Left lung (tissue), 10 donors: ENCODE data around the gene TMEM39B. TPM values are rescaled to one million over a fixed set of nuclear protein-coding genes. Genes with fewer than 3 reads are reported as not detected.
"Not testable (repeated sequence)": the region's sequence is repeated elsewhere in the genome, so short reads cannot be mapped to it uniquely, and the experiment has no call there.

Source experiments
- ATAC-seq: fragments of 200-7000 bp; cut with Tn5 transposase; one replicate; pipeline ENCODE4 v1.9.1; 2020; ENCODE audit warnings: moderate library complexity
- DNase-seq, 4 donors: peaks; one replicate each; pipeline ENCODE4 v3.0.0-alpha.2; 2013 to 2020
- H3K27ac ChIP-seq, 2 donors: fragments of 200-600 bp; sonication (generic) in 1 of 2; one replicate each; pipeline versions ENCODE4 v1.5.0 to v1.8.0; 2020 to 2021
- H3K27me3 ChIP-seq, 2 donors: fragments of 200-600 bp; sonication (generic) in 1 of 2; one replicate each; pipeline versions ENCODE4 v1.5.0 to v1.8.0; 2020 to 2021
- H3K36me3 ChIP-seq, 2 donors: fragments of 200-600 bp; sonication (generic) in 1 of 2; one replicate each; pipeline versions ENCODE4 v1.5.0 to v1.8.0; 2020 to 2021
- H3K4me1 ChIP-seq, 2 donors: fragments of 200-600 bp; one replicate each; pipeline ENCODE4 v1.8.0; 2021
- H3K4me3 ChIP-seq, 2 donors: fragments of 200-600 bp; sonication (generic) in 1 of 2; one replicate each; pipeline versions ENCODE4 v1.5.0 to v1.8.0; 2020 to 2021; ENCODE audit warnings: mild to moderate bottlenecking in 1 of 2
- H3K9me3 ChIP-seq, 2 donors: fragments of 200-600 bp; sonication (generic) in 1 of 2; one replicate each; pipeline versions ENCODE4 v1.5.0 to v1.8.0; 2020 to 2021
- intact Hi-C, 2 donors: fragments of 100-400 bp; cut with DNase I; formaldehyde crosslinking; loops; one replicate each; pipeline versions ENCODE4 v1.11.2 to v1.14.2; 2022
- polyA plus RNA-seq, 6 donors: library from polyadenylated mRNA; unstranded; fragments of 120-200 nt; gene quantifications; one replicate each; pipeline ENCODE4 v1.2.1, GENCODE V29; 2013; ENCODE audit not compliant: insufficient read length in 6 of 6
- total RNA-seq, 2 donors: library from RNA; stranded (reverse); fragmentation: NEBNext Ultra II Directional; extraction: Animal tissue kit (Norgen Biotek cat#: 25700); gene quantifications; one replicate each; pipeline ENCODE4 v1.2.1, GENCODE V29; 2021
- TF ChIP-seq, protein P1 (sequence below), 2 donors: fragments of 200-600 bp; sonication (generic) in 1 of 2; IDR thresholded peaks; one replicate each; pipeline versions ENCODE4 v1.5.0 to v1.8.0; 2021; ENCODE audit warnings: antibody characterized with exemption in 2 of 2
- donor health status: DM: no; HTN: yes; CAD: no.
- donor health status: DM: no; HTN: no; CAD: no.

Gene TMEM39B
- total and polyA plus RNA-seq, 8 donors: 16.5 to 26.4 (median 23.9) TPM

DNA sequence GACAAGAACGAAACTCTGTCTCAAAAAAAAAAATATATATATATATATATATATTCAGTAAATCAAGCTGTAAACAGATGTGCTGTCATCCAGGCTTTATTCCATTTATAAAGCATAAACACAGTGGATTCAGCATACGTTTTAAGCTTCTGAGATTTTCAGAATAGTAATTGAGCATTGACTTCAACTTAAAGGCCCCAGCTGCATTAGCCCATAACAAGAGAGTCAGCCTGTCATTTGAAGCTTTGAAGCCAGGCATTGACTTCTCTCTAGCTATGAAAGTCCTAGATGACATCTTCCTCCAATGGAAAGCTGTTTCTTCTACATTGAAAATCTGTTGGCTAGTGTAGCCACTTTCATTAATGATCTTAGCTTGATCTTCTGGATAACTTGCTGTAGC, 41.7 kb downstream of the TMEM39B start:
- no peak for ATAC-seq
- Histone ChIP-seq H3K4me1 (peaks cover 9 to 58% of the 10 kb centered on the region in 2 donors), H3K9me3 (no peaks in the 10 kb centered on the region), H3K27me3 (no peaks in the 10 kb centered on the region), H3K4me3 (no peak overlapping the region), H3K36me3 (no peaks in the 10 kb centered on the region), H3K27ac (no peak overlapping the region)
- no peak for DNase-seq
- intact Hi-C loops: no loop called here
- TF ChIP-seq, protein P1, sequence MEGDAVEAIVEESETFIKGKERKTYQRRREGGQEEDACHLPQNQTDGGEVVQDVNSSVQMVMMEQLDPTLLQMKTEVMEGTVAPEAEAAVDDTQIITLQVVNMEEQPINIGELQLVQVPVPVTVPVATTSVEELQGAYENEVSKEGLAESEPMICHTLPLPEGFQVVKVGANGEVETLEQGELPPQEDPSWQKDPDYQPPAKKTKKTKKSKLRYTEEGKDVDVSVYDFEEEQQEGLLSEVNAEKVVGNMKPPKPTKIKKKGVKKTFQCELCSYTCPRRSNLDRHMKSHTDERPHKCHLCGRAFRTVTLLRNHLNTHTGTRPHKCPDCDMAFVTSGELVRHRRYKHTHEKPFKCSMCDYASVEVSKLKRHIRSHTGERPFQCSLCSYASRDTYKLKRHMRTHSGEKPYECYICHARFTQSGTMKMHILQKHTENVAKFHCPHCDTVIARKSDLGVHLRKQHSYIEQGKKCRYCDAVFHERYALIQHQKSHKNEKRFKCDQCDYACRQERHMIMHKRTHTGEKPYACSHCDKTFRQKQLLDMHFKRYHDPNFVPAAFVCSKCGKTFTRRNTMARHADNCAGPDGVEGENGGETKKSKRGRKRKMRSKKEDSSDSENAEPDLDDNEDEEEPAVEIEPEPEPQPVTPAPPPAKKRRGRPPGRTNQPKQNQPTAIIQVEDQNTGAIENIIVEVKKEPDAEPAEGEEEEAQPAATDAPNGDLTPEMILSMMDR (IDR thresholded peaks at IDR 0.05): no peak

DNA sequence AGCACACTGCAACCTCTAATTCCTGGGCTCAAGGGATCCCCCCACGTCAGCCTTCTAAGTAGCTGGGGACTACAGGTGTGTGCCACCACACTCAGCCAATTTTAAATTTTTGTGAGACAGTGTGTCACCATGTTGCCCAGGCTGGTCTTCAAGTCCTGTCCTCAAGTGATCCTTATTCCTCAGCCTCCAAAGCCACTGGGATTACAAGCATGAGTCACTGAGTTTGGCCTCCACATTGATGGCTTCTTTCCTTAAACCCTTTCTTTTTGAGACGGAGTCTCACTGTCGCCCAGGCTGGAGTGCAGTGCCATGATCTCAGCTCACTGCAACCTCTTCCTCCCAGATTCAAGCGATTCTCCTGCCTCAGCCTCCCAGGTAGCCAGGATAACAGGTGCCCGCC, 42.8 kb downstream of the TMEM39B start:
- Histone ChIP-seq H3K4me3 (no peak overlapping the region), H3K4me1 (peaks cover 0 to 49% of the 10 kb centered on the region in 2 donors), H3K27ac (no peak overlapping the region), H3K27me3 (no peaks in the 10 kb centered on the region), H3K9me3 (no peaks in the 10 kb centered on the region), H3K36me3 (no peaks in the 10 kb centered on the region)
- ATAC-seq: no peak
- TF ChIP-seq, protein P1 (IDR thresholded peaks at IDR 0.05): no peak
- intact Hi-C loops: no loop called here
- no peak for DNase-seq

DNA sequence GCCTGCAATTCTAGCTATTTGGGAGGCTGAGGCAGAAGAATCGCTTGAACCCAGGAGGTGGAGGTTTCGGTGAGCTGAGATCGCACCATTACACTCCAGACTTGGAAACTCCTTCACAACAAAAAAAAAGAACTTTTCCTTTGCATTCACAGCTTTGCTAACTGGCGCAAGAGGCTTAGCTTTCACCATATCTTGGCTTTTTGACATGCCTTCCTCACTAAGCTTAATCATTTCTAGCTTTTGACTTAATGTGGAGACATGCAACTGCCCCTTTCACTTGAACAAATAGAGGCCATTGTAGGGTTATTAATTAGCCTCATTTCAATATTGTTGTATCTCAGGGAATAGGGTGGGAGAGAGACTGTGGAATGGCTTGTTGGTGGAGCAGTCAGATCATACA, 43.8 kb downstream of the TMEM39B start:
- H3K27me3 ChIP-seq: no peaks in the 10 kb centered on the region
- no peaks in the 10 kb centered on the region for H3K36me3 ChIP-seq
- ATAC-seq (no peak), DNase-seq (no peak)
- TF ChIP-seq, protein P1 (IDR thresholded peaks at IDR 0.05): no peak
- no peaks in the 10 kb centered on the region for H3K9me3 ChIP-seq
- intact Hi-C loops: no loop called here
- no peak overlapping the region for H3K27ac ChIP-seq
- peaks cover 0 to 49% of the 10 kb centered on the region in 2 donors for H3K4me1 ChIP-seq
- H3K4me3 ChIP-seq: no peak overlapping the region

DNA sequence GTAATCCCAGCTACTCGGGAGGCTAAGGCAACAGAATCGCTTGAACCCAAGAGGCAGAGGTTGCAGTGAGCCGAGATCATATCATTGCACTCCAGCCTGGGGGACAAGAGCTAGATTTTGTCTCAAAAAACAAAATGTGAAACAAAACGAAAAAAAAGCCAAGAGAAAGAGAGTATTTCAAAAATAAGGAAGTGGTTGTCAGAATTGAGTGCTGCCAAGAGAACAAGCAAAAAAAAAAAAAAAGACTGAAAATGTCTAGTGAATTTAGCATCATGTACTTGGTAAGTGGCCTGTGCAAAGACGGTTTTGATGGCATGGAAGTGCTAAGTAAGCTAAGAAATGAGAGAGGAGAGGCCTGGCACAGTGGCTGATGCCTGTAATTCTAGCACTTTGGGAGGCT, 49.4 kb downstream of the TMEM39B start:
- ATAC-seq: no peak
- Histone ChIP-seq H3K27ac (peak overlapping the region in 1 of 2 donors; percentile 53), H3K4me3 (no peak overlapping the region), H3K9me3 (no peaks in the 10 kb centered on the region), H3K36me3 (no peaks in the 10 kb centered on the region), H3K27me3 (no peaks in the 10 kb centered on the region), H3K4me1 (peaks cover 5 to 36% of the 10 kb centered on the region in 2 donors)
- TF ChIP-seq, protein P1 (IDR thresholded peaks at IDR 0.05): no peak
- no peak for DNase-seq
- intact Hi-C loops: no loop called here

DNA sequence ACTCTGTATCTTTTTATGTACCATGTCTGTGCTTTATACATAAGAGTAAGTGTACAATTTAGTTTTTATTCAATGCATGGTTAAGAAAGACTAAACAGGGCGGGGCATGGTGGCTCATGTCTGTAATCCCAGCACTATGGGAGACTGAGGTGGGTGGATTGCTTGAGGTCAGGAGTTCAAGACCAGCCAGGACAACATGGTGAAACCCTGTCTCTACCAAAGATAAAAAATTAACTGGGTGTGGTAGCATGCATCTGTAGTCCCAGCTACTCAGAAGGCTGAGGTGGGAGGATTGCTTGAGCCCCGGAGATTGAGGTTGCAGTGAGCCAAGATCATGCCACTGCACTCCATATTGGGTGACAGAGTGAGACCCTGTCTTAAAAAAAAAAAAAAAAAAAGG, 50.6 kb downstream of the TMEM39B start:
- DNase-seq, H3K27me3 ChIP-seq, H3K4me3 ChIP-seq, H3K9me3 ChIP-seq, intact Hi-C loops, ATAC-seq, H3K36me3 ChIP-seq, H3K27ac ChIP-seq: not testable (repeated sequence)
- H3K4me1 ChIP-seq: peaks cover 5 to 41% of the 10 kb centered on the region in 2 donors

DNA sequence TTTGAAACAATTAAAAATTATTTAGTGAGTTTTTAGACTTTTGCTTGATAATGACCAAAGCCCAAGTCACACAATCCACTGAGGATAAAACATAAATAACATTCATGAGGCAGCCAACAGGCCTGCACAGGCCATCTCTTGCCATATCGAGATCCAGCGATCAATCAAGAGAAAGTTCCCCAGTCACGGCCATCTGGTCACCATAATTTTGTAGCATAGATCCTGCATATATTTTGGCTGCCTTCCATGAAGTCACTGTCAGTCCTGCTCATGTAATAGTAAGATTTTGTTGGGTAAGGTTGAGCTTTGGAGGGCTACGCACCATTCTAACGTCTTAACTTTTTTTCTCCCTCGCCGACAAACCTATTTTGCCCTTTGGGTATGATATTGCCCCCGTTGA, 52.6 kb downstream of the TMEM39B start:
- TF ChIP-seq, protein P1 (IDR thresholded peaks at IDR 0.05): no peak
- intact Hi-C loops: no loop called here
- Histone ChIP-seq H3K27me3 (no peaks in the 10 kb centered on the region), H3K36me3 (no peaks in the 10 kb centered on the region), H3K9me3 (no peaks in the 10 kb centered on the region), H3K4me1 (peaks cover 5 to 53% of the 10 kb centered on the region in 2 donors), H3K27ac (no peak overlapping the region), H3K4me3 (no peak overlapping the region)
- DNase-seq (no peak), ATAC-seq (no peak)
